Measurements from ENCODE around the gene MTHFSD. TPM values are rescaled to one million over a fixed set of nuclear protein-coding genes. Genes with fewer than 3 reads are reported as not detected.

MTHFSD gene
- total RNA-seq, 1 donor from 2014 or later: 14.1 TPM

DNA sequence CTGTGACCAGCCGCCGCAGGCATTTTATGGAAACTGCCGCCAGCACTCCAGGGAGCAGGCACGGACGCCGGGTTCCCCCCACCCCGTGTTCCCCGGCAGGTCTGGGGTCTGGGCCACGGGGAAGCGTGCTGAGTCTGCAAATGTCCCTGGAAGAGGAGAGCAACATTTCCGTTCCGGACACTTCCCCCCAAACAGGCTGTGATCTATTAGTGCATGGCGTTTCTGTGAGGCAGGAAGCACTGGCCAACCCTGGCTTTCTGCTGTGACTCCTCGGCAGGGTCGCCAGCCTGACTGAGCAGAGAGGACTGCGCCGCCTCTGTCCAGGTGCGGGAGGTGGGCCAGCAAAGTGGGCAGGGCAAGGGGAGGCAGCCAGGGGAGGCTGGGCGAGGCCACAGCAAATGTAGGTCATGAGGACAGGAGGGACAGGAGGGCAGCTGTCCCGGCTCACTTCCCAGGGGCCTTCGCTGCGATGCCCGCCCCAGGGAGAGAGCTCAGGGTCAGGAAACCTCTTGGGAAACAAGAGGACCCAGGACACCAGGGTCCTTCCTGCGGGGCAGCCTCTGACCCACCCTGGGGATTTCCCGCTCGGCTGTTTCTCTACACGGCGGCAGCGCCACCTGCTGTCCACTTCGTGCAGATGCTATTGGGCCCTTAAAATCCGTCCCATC lies 35.3 kb downstream of the MTHFSD start:
- TF ChIP-seq, protein P1, sequence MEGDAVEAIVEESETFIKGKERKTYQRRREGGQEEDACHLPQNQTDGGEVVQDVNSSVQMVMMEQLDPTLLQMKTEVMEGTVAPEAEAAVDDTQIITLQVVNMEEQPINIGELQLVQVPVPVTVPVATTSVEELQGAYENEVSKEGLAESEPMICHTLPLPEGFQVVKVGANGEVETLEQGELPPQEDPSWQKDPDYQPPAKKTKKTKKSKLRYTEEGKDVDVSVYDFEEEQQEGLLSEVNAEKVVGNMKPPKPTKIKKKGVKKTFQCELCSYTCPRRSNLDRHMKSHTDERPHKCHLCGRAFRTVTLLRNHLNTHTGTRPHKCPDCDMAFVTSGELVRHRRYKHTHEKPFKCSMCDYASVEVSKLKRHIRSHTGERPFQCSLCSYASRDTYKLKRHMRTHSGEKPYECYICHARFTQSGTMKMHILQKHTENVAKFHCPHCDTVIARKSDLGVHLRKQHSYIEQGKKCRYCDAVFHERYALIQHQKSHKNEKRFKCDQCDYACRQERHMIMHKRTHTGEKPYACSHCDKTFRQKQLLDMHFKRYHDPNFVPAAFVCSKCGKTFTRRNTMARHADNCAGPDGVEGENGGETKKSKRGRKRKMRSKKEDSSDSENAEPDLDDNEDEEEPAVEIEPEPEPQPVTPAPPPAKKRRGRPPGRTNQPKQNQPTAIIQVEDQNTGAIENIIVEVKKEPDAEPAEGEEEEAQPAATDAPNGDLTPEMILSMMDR (IDR thresholded peaks at IDR 0.05): peak; percentile 96
- H3K27me3 Mint-ChIP-seq (ENCODE audit: unreplicated experiment): peaks cover 74% of the 10 kb centered on the region
- peaks cover 4% of the 10 kb centered on the region for H3K4me1 Mint-ChIP-seq (ENCODE audit: unreplicated experiment)
- H3K36me3 Mint-ChIP-seq (ENCODE audit: unreplicated experiment): no peaks in the 10 kb centered on the region
- no peaks in the 10 kb centered on the region for H3K9me3 Mint-ChIP-seq (ENCODE audit: unreplicated experiment)
- no peak for DNase-seq (ENCODE audit: extremely low spot score, unreplicated experiment)
- peak overlapping the region; percentile 48 for H3K4me3 Mint-ChIP-seq (ENCODE audit: unreplicated experiment)
- H3K27ac Mint-ChIP-seq (ENCODE audit: unreplicated experiment): no peak overlapping the region

DNA sequence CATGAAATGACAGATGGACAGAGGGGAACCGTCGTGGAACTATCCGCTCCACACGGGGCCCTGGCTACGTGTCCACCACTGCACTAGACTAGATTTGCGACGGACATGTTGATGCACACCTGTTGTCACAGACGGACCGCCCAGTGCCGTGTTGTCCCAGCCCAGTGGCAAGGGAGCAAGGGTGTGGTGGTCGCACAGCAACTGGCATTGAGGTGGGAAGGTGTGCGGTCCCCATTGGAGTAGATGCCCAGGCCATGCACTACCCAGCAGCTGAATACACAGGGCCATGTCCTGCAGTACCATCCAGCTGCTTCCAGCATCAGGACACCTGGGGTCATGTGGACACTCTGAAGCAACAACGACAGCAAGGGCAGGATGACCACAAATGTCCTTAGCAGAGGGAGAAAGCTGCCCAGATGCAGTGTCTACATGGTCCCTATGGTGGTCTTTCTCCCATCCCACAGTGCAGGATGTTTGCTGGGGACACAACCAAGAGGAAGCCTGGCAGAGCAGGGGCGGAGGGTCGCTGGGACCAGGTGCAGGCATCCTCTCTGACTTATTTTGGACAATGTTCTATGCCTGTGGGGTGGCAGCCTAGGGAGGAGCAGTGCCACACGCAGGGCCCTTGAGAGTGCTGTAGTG lies 35.9 kb downstream of the MTHFSD start:
- no peaks in the 10 kb centered on the region for H3K9me3 Mint-ChIP-seq (ENCODE audit: unreplicated experiment)
- H3K4me1 Mint-ChIP-seq (ENCODE audit: unreplicated experiment): peaks cover 4% of the 10 kb centered on the region
- H3K4me3 Mint-ChIP-seq (ENCODE audit: unreplicated experiment): no peak overlapping the region
- H3K36me3 Mint-ChIP-seq (ENCODE audit: unreplicated experiment): no peaks in the 10 kb centered on the region
- H3K27me3 Mint-ChIP-seq (ENCODE audit: unreplicated experiment): peaks cover 79% of the 10 kb centered on the region
- TF ChIP-seq, protein P1 (IDR thresholded peaks at IDR 0.05): no peak
- H3K27ac Mint-ChIP-seq (ENCODE audit: unreplicated experiment): no peak overlapping the region
- no peak for DNase-seq (ENCODE audit: extremely low spot score, unreplicated experiment)

DNA sequence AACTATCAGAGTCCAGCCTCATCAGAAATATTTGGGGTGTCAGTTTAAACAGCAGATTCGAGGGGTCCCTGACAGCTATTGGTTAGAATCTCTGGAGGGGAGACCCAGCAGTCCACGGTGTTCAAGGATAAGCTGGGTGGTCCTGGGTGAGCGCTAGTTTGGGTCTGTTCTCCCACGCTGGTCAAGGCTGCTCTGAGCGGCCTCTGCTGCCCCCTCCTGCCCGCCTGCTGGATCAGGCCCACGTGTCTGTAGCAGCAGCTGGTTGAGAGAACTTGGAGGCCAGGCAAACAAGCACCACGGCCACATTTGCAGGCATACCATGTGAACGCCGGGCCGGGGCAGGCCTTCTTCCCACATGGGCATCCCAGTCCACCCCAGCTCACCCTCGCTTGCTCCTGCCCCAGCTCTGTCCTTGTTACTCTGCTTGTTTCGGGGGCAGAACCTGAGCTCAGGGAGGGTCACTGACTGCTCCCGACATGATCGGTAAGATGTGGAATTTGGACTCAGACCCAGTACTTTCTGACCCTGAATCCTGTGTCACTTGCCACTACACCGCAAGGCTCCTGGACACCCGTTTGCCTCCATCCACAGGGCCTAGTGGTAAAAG lies 37.3 kb downstream of the MTHFSD start:
- TF ChIP-seq, protein P1 (IDR thresholded peaks at IDR 0.05): peak; percentile 85
- peaks cover 3% of the 10 kb centered on the region for H3K36me3 Mint-ChIP-seq (ENCODE audit: unreplicated experiment)
- H3K27ac Mint-ChIP-seq (ENCODE audit: unreplicated experiment): no peak overlapping the region
- no peaks in the 10 kb centered on the region for H3K9me3 Mint-ChIP-seq (ENCODE audit: unreplicated experiment)
- no peak for DNase-seq (ENCODE audit: extremely low spot score, unreplicated experiment)
- H3K4me3 Mint-ChIP-seq (ENCODE audit: unreplicated experiment): no peak overlapping the region
- peaks cover 8% of the 10 kb centered on the region for H3K4me1 Mint-ChIP-seq (ENCODE audit: unreplicated experiment)
- H3K27me3 Mint-ChIP-seq (ENCODE audit: unreplicated experiment): peaks cover 79% of the 10 kb centered on the region

DNA sequence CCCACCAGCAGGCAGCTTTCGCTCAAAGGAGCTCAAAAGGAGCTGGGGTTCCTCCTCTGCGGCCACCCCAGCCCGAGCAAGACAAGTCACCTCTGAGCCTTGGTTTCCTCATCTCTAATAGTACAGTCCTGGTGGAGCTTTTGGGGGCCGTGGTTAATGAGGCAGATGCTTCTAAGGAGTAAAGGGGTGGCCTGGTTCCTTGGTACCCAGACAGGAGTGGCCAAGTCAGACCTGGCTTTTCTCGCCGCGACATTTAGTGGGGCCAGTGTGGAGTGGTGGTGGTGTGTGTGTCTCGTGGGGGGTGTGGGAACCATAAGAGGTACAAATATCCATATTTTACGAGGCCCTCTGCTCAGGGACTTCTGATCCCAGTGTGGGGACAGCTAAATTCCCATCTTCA lies 38.0 kb downstream of the MTHFSD start:
- DNase-seq (ENCODE audit: extremely low spot score, unreplicated experiment): no peak
- Mint-ChIP-seq H3K4me1 (ENCODE audit: unreplicated experiment) (peaks cover 8% of the 10 kb centered on the region), H3K9me3 (ENCODE audit: unreplicated experiment) (no peaks in the 10 kb centered on the region), H3K27me3 (ENCODE audit: unreplicated experiment) (peaks cover 77% of the 10 kb centered on the region), H3K36me3 (ENCODE audit: unreplicated experiment) (peaks cover 3% of the 10 kb centered on the region), H3K27ac (ENCODE audit: unreplicated experiment) (no peak overlapping the region), H3K4me3 (ENCODE audit: unreplicated experiment) (no peak overlapping the region)
- TF ChIP-seq, protein P1 (IDR thresholded peaks at IDR 0.05): no peak

DNA sequence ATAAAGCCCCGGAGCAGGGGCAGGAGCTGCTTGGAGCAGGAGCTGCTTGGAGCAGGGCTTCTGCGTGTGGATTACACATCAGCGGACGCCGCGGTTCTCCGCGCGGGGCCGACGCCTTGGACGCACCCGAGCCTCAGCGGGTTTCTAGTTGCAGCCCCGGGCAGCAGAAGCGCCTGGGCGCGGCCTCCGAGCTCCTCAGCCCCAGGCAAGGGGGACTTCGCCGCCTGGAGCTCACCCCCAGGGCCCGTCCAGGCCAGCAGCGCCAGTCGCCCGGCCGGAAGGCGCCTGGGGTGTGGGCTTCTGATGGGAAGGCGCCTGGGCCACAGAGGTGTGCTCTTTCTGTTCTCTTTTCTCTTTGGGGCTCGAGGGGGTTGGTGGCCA lies 38.4 kb downstream of the MTHFSD start:
- Mint-ChIP-seq H3K27ac (ENCODE audit: unreplicated experiment) (no peak overlapping the region), H3K4me1 (ENCODE audit: unreplicated experiment) (peaks cover 9% of the 10 kb centered on the region), H3K36me3 (ENCODE audit: unreplicated experiment) (peaks cover 3% of the 10 kb centered on the region), H3K4me3 (ENCODE audit: unreplicated experiment) (no peak overlapping the region), H3K9me3 (ENCODE audit: unreplicated experiment) (no peaks in the 10 kb centered on the region), H3K27me3 (ENCODE audit: unreplicated experiment) (peaks cover 76% of the 10 kb centered on the region)
- TF ChIP-seq, protein P1 (IDR thresholded peaks at IDR 0.05): no peak
- DNase-seq (ENCODE audit: extremely low spot score, unreplicated experiment): no peak
